Hepatocyte (in vitro differentiated cells): ENCODE results near the gene MARK2.

Source experiments
- EZH2 ChIP-seq: fragments of 200-600 bp; sonication (generic); IDR thresholded peaks from 2 replicates; pipeline ENCODE4 v1.6.1; 2016; ENCODE audit warnings: antibody characterized with exemption, mild to moderate bottlenecking, borderline replicate concordance
- EZH2phosphoT487 ChIP-seq: fragments of 200-600 bp; sonication (generic); IDR thresholded peaks from one replicate; pipeline ENCODE4 v1.6.1; 2018; ENCODE audit warnings: antibody characterized with exemption, mild to moderate bottlenecking, low read depth, moderate library complexity; ENCODE audit not compliant: unreplicated experiment, severe bottlenecking
- TF ChIP-seq, protein P1 (sequence below): fragments of 200-600 bp; sonication (generic); IDR thresholded peaks from 2 replicates; pipeline ENCODE4 v1.5.1; 2016; ENCODE audit warnings: antibody characterized with exemption, mild to moderate bottlenecking; ENCODE audit not compliant: poor library complexity

DNA sequence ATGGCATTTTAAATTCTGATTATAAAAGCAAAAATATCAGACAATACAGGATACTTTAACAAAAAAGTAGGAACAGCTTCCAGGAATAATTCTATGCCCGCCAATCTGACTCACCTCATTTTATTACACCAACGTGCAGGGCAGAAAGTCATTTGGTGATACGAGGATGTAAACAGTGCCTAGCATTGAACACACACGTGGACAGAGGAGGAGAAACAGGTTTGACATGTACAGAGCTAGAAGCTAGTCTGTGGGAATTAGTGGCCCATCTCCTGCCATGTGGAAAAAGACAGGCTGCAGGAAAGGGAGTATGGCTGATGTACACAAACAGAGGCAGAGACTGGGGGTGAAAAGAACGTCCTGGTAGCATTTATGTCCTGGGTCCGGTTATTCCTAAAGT, 34.7 kb upstream of the MARK2 start:
- TF ChIP-seq, protein P1, sequence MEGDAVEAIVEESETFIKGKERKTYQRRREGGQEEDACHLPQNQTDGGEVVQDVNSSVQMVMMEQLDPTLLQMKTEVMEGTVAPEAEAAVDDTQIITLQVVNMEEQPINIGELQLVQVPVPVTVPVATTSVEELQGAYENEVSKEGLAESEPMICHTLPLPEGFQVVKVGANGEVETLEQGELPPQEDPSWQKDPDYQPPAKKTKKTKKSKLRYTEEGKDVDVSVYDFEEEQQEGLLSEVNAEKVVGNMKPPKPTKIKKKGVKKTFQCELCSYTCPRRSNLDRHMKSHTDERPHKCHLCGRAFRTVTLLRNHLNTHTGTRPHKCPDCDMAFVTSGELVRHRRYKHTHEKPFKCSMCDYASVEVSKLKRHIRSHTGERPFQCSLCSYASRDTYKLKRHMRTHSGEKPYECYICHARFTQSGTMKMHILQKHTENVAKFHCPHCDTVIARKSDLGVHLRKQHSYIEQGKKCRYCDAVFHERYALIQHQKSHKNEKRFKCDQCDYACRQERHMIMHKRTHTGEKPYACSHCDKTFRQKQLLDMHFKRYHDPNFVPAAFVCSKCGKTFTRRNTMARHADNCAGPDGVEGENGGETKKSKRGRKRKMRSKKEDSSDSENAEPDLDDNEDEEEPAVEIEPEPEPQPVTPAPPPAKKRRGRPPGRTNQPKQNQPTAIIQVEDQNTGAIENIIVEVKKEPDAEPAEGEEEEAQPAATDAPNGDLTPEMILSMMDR, result no peak
- TF ChIP-seq EZH2phosphoT487 (no peak), EZH2 (no peak)
